Ovary (tissue), 3 donors: Measurements from ENCODE around the gene HACD2.

ENCODE experiments used
- EP300 ChIP-seq: sonication (generic); formaldehyde crosslinking; IDR thresholded peaks from one replicate; pipeline ENCODE4 v1.6.1; 2017; ENCODE audit warnings: antibody characterized with exemption
- POLR2A ChIP-seq: fragments of 450-650 bp; IDR thresholded peaks from one replicate; pipeline ENCODE4 v1.6.1; 2017; ENCODE audit warnings: antibody characterized with exemption, mild to moderate bottlenecking, moderate library complexity
- TF ChIP-seq, protein P1 (sequence below), 3 donors: fragments of 450-650 bp in 2 of 3; fragments of 200-600 bp in 1 of 3; IDR thresholded peaks; one replicate each; pipeline versions ENCODE4 v1.5.1 to v1.8.0; 2016 to 2022; ENCODE audit warnings: antibody characterized with exemption in 3 of 3, mild to moderate bottlenecking in 1 of 3
- donor health status: DM: no; HTN: no; CAD: no.

- TF ChIP-seq POLR2A: no peak
- TF ChIP-seq, protein P1, sequence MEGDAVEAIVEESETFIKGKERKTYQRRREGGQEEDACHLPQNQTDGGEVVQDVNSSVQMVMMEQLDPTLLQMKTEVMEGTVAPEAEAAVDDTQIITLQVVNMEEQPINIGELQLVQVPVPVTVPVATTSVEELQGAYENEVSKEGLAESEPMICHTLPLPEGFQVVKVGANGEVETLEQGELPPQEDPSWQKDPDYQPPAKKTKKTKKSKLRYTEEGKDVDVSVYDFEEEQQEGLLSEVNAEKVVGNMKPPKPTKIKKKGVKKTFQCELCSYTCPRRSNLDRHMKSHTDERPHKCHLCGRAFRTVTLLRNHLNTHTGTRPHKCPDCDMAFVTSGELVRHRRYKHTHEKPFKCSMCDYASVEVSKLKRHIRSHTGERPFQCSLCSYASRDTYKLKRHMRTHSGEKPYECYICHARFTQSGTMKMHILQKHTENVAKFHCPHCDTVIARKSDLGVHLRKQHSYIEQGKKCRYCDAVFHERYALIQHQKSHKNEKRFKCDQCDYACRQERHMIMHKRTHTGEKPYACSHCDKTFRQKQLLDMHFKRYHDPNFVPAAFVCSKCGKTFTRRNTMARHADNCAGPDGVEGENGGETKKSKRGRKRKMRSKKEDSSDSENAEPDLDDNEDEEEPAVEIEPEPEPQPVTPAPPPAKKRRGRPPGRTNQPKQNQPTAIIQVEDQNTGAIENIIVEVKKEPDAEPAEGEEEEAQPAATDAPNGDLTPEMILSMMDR (IDR thresholded peaks at IDR 0.05): no peak
- no peak for TF ChIP-seq EP300
Observed at GRCh38 chr3:123486460-123486859, 98.4 kb downstream of the HACD2 start.
